ENCODE data around the gene CGREF1.

- no peak for TF ChIP-seq EZH2 (optimal IDR thresholded peaks at IDR 0.05; ENCODE audit: low read depth, low read length)
- TF ChIP-seq CTCF (IDR thresholded peaks at IDR 0.05; ENCODE audit: low read length) = no peak
- no peak for TF ChIP-seq EZH2phosphoT487 (IDR thresholded peaks at IDR 0.05; ENCODE audit: low read length)
Observed at GRCh38 chr2:27102329-27102728, 16.6 kb downstream of the CGREF1 start.

Measured in MM.1S (cell line).